Activated naive CD4-positive, alpha-beta T cell treated with anti-CD3 and anti-CD28 coated beads, Interleukin-2, amount 10 ng/mL, durations not matched to agents 7 days and 5 days (primary cell): ENCODE data around the gene CCDC33.

Experiments
- CTCF ChIA-PET: fragments of 350-600 bp; sonication (Branson Sonifier 250); formaldehyde crosslinking; loops from one replicate; lab custom pipeline; 2021; ENCODE audit warnings: antibody characterized with exemption; lab: Charles Lee
- DNase-seq: peaks from one replicate; pipeline ENCODE4 v3.0.0-alpha.2; 2020
- H3K27ac Mint-ChIP-seq: one replicate; pipeline ENCODE4 v1.8.0; 2021; ENCODE audit warnings: mild to moderate bottlenecking, moderate library complexity, mixed read lengths
- H3K27me3 Mint-ChIP-seq: one replicate; pipeline ENCODE4 v1.8.0; 2021; ENCODE audit warnings: mild to moderate bottlenecking, mixed read lengths
- H3K36me3 Mint-ChIP-seq: one replicate; pipeline ENCODE4 v1.8.0; 2021; ENCODE audit warnings: mixed read lengths
- H3K4me1 Mint-ChIP-seq: one replicate; pipeline ENCODE4 v1.8.0; 2021; ENCODE audit warnings: mixed read lengths
- H3K4me3 Mint-ChIP-seq: one replicate; pipeline ENCODE4 v1.8.0; 2021; ENCODE audit warnings: mild to moderate bottlenecking, moderate library complexity, mixed read lengths
- H3K9me3 Mint-ChIP-seq: one replicate; pipeline ENCODE4 v1.8.0; 2021; ENCODE audit warnings: mixed read lengths

The CCDC33 gene

GRCh38 chr15:74202452-74203401 lies 33.4 kb upstream of the CCDC33 start, which contains the start of gene STRA6:
Gene STRA6, minus strand, starts transcription at chr15:74202787. Its CDS starts 520 bp downstream, at chr15:74202267.
- H3K27ac Mint-ChIP-seq, result no peak within 1 kb of the TSS
- CTCF ChIA-PET, result no interaction called here
- no peaks in the 10 kb centered on the region for H3K36me3 Mint-ChIP-seq
- H3K4me1 Mint-ChIP-seq, result no peaks in the 10 kb centered on the region
- H3K27me3 Mint-ChIP-seq, result peaks cover 45% of the 10 kb centered on the region
- H3K4me3 Mint-ChIP-seq, result no peak within 1 kb of the TSS
- DNase-seq, result no peak
- H3K9me3 Mint-ChIP-seq, result no peaks in the 10 kb centered on the region

- H3K4me3 Mint-ChIP-seq, result no peak overlapping the region
- peaks cover 57% of the 10 kb centered on the region for H3K27me3 Mint-ChIP-seq
- CTCF ChIA-PET, result no interaction called here
- no peak for DNase-seq
- H3K4me1 Mint-ChIP-seq, result no peaks in the 10 kb centered on the region
- H3K27ac Mint-ChIP-seq, result no peak overlapping the region
- no peaks in the 10 kb centered on the region for H3K9me3 Mint-ChIP-seq
- H3K36me3 Mint-ChIP-seq, result no peaks in the 10 kb centered on the region
Measured at GRCh38 chr15:74203914-74204431, 32.2 kb upstream of the CCDC33 start.

GRCh38 chr15:74205582-74205947 lies 30.6 kb upstream of the CCDC33 start:
- Mint-ChIP-seq H3K4me3 (no peak overlapping the region), H3K36me3 (no peaks in the 10 kb centered on the region), H3K9me3 (no peaks in the 10 kb centered on the region), H3K27me3 (peaks cover 66% of the 10 kb centered on the region), H3K4me1 (no peaks in the 10 kb centered on the region), H3K27ac (no peak overlapping the region)
- CTCF ChIA-PET, result no interaction called here
- DNase-seq, result no peak

GRCh38 chr15:74206801-74207281 lies 29.3 kb upstream of the CCDC33 start:
- Mint-ChIP-seq H3K27ac (no peak overlapping the region), H3K27me3 (peaks cover 65% of the 10 kb centered on the region), H3K36me3 (no peaks in the 10 kb centered on the region), H3K9me3 (no peaks in the 10 kb centered on the region), H3K4me1 (no peaks in the 10 kb centered on the region), H3K4me3 (no peak overlapping the region)
- CTCF ChIA-PET, result no interaction called here
- DNase-seq, result no peak

- no peaks in the 10 kb centered on the region for H3K9me3 Mint-ChIP-seq
- H3K36me3 Mint-ChIP-seq, result no peaks in the 10 kb centered on the region
- peaks cover 61% of the 10 kb centered on the region for H3K27me3 Mint-ChIP-seq
- H3K4me3 Mint-ChIP-seq, result no peak overlapping the region
- CTCF ChIA-PET, result no interaction called here
- no peak overlapping the region for H3K27ac Mint-ChIP-seq
- DNase-seq, result no peak
- no peaks in the 10 kb centered on the region for H3K4me1 Mint-ChIP-seq
Measured at GRCh38 chr15:74207652-74208440, 28.3 kb upstream of the CCDC33 start.

- peaks cover 55% of the 10 kb centered on the region for H3K27me3 Mint-ChIP-seq
- DNase-seq, result no peak
- H3K36me3 Mint-ChIP-seq, result no peaks in the 10 kb centered on the region
- H3K4me1 Mint-ChIP-seq, result no peaks in the 10 kb centered on the region
- no peak overlapping the region for H3K27ac Mint-ChIP-seq
- CTCF ChIA-PET, result no interaction called here
- H3K4me3 Mint-ChIP-seq, result no peak overlapping the region
- no peaks in the 10 kb centered on the region for H3K9me3 Mint-ChIP-seq
Measured at GRCh38 chr15:74208496-74208895, 27.6 kb upstream of the CCDC33 start.

- DNase-seq, result no peak
- Mint-ChIP-seq H3K27me3 (peaks cover 54% of the 10 kb centered on the region), H3K9me3 (no peaks in the 10 kb centered on the region), H3K36me3 (no peaks in the 10 kb centered on the region), H3K27ac (no peak overlapping the region), H3K4me1 (no peaks in the 10 kb centered on the region), H3K4me3 (no peak overlapping the region)
- CTCF ChIA-PET, result no interaction called here
Measured at GRCh38 chr15:74208901-74209559, 27.1 kb upstream of the CCDC33 start.

- DNase-seq, result no peak
- CTCF ChIA-PET, result no interaction called here
- H3K27ac Mint-ChIP-seq, result no peak overlapping the region
- H3K27me3 Mint-ChIP-seq, result peaks cover 54% of the 10 kb centered on the region
- no peaks in the 10 kb centered on the region for H3K9me3 Mint-ChIP-seq
- H3K4me3 Mint-ChIP-seq, result no peak overlapping the region
- no peaks in the 10 kb centered on the region for H3K4me1 Mint-ChIP-seq
- no peaks in the 10 kb centered on the region for H3K36me3 Mint-ChIP-seq
Measured at GRCh38 chr15:74209560-74209958, 26.6 kb upstream of the CCDC33 start.

- CTCF ChIA-PET, result no interaction called here
- Mint-ChIP-seq H3K4me1 (no peaks in the 10 kb centered on the region), H3K27ac (no peak overlapping the region), H3K36me3 (no peaks in the 10 kb centered on the region), H3K9me3 (no peaks in the 10 kb centered on the region), H3K27me3 (peaks cover 60% of the 10 kb centered on the region), H3K4me3 (no peak overlapping the region)
- DNase-seq, result no peak
Measured at GRCh38 chr15:74209997-74210671, 26.0 kb upstream of the CCDC33 start.

- H3K4me3 Mint-ChIP-seq, result no peak overlapping the region
- CTCF ChIA-PET, result no interaction called here
- H3K36me3 Mint-ChIP-seq, result no peaks in the 10 kb centered on the region
- H3K27ac Mint-ChIP-seq, result no peak overlapping the region
- no peaks in the 10 kb centered on the region for H3K9me3 Mint-ChIP-seq
- no peaks in the 10 kb centered on the region for H3K4me1 Mint-ChIP-seq
- peaks cover 62% of the 10 kb centered on the region for H3K27me3 Mint-ChIP-seq
- no peak for DNase-seq
Measured at GRCh38 chr15:74210729-74211128, 25.4 kb upstream of the CCDC33 start.

GRCh38 chr15:74211656-74212055 lies 24.5 kb upstream of the CCDC33 start:
- peaks cover 58% of the 10 kb centered on the region for H3K27me3 Mint-ChIP-seq
- no peaks in the 10 kb centered on the region for H3K36me3 Mint-ChIP-seq
- no peaks in the 10 kb centered on the region for H3K4me1 Mint-ChIP-seq
- CTCF ChIA-PET, result interaction anchor here (0.6 kb wide), 1 partner anchor 40 kb away, joined by 3 read pairs; no protein-coding TSS in a partner anchor
- no peaks in the 10 kb centered on the region for H3K9me3 Mint-ChIP-seq
- H3K4me3 Mint-ChIP-seq, result no peak overlapping the region
- no peak overlapping the region for H3K27ac Mint-ChIP-seq
- DNase-seq, result no peak

GRCh38 chr15:74212494-74212893 lies 23.6 kb upstream of the CCDC33 start:
- Mint-ChIP-seq H3K27ac (no peak overlapping the region), H3K36me3 (no peaks in the 10 kb centered on the region), H3K9me3 (no peaks in the 10 kb centered on the region), H3K4me1 (no peaks in the 10 kb centered on the region), H3K27me3 (peaks cover 58% of the 10 kb centered on the region), H3K4me3 (no peak overlapping the region)
- DNase-seq, result no peak
- CTCF ChIA-PET, result no interaction called here

GRCh38 chr15:74213858-74214284 lies 22.3 kb upstream of the CCDC33 start:
- Mint-ChIP-seq H3K4me1 (no peaks in the 10 kb centered on the region), H3K27me3 (peaks cover 47% of the 10 kb centered on the region), H3K27ac (no peak overlapping the region), H3K4me3 (no peak overlapping the region), H3K9me3 (no peaks in the 10 kb centered on the region), H3K36me3 (no peaks in the 10 kb centered on the region)
- no peak for DNase-seq
- CTCF ChIA-PET, result no interaction called here
